Loucy (cell line): ENCODE measurements around the gene ICAM5.

ENCODE experiments used
- EZH2phosphoT487 ChIP-seq: fragments of 200-600 bp; IDR thresholded peaks from 2 replicates; pipeline ENCODE4 v1.6.1; 2018; ENCODE audit warnings: antibody characterized with exemption, mild to moderate bottlenecking, moderate library complexity, borderline replicate concordance
- TF ChIP-seq, protein P1 (sequence below): fragments of 200-600 bp; sonication (generic); conservative IDR thresholded peaks from 2 replicates; pipeline ENCODE4 v1.5.1; 2014; ENCODE audit warnings: mild to moderate bottlenecking, antibody characterized with exemption, low read length

DNA sequence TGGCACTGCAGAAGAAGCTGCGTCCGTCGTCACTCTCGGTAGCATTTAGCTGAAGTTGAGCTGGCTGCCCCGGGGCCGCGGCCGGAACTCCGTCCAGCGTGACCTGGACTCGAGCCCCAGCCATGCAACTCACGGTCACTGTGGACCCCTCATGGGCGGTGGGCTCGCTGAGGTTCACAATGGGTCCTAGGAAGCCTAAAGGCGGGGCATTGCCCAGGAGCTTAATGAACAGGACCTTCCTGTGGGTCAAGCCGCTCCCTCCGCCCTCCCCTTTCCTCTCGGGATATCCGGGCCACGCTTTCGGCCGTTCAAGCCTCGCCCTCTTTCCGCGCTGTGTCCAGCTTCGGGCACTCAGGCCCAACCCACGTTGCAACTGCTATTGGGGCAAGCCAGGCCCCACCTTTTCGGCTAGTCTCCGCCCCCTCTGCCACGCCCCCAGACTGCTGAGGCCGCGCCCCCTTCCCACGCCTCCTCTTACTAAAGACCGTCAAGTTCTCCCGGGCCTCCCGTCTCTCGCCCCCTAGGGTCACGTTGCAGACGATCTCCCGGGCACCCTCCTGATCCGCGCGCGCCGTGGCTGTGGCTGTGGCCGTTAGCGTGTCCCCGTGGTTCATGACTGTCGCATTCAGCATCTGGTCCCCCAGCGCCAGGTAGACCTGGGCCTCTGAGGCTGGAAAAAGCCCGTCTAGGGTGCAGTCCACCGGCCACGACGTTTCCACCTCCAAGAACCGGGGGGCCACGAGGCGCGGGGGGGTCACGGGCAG is 45.0 kb downstream of the ICAM5 start:
- TF ChIP-seq, protein P1, sequence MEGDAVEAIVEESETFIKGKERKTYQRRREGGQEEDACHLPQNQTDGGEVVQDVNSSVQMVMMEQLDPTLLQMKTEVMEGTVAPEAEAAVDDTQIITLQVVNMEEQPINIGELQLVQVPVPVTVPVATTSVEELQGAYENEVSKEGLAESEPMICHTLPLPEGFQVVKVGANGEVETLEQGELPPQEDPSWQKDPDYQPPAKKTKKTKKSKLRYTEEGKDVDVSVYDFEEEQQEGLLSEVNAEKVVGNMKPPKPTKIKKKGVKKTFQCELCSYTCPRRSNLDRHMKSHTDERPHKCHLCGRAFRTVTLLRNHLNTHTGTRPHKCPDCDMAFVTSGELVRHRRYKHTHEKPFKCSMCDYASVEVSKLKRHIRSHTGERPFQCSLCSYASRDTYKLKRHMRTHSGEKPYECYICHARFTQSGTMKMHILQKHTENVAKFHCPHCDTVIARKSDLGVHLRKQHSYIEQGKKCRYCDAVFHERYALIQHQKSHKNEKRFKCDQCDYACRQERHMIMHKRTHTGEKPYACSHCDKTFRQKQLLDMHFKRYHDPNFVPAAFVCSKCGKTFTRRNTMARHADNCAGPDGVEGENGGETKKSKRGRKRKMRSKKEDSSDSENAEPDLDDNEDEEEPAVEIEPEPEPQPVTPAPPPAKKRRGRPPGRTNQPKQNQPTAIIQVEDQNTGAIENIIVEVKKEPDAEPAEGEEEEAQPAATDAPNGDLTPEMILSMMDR = no peak
- TF ChIP-seq EZH2phosphoT487 = no peak
